Measurements from ENCODE around the gene KCNT1.

- TF ChIP-seq POLR2A (IDR thresholded peaks at IDR 0.05) (no peak), CTCF (IDR thresholded peaks at IDR 0.05) (no peak)
These were observed 38.6 kb upstream of the KCNT1 start for GRCh38 chr9:135663451-135663770.

Data from thyroid gland (tissue), 4 donors.